DOHH2 (cell line): ENCODE measurements around the gene ALG2.

Experiments used
- CTCF ChIP-seq: fragments of 200-600 bp; sonication (generic); IDR thresholded peaks from one replicate; pipeline ENCODE4 v1.5.1; 2014; ENCODE audit warnings: antibody characterized with exemption, mild to moderate bottlenecking, low read depth, low read length; ENCODE audit not compliant: poor library complexity, severe bottlenecking
- EZH2phosphoT487 ChIP-seq: fragments of 200-600 bp; sonication (generic); IDR thresholded peaks from 2 replicates; pipeline ENCODE4 v1.6.1; 2017; ENCODE audit warnings: borderline replicate concordance, mild to moderate bottlenecking, antibody characterized with exemption, low read length, moderate library complexity, mixed read lengths

- TF ChIP-seq CTCF (no peak), EZH2phosphoT487 (no peak)
Measured at GRCh38 chr9:99237356-99237755, 15.6 kb upstream of the ALG2 start.
